HUES6 (cell line): ENCODE results near the gene INPP4B.

Source experiments
- H3K27ac ChIP-seq: 2 replicates; pipeline ENCODE4 v1.7.0; 2013; ENCODE audit warnings: low read depth, mild to moderate bottlenecking, low read length, inconsistent platforms
- H3K27me3 ChIP-seq: 2 replicates; pipeline ENCODE4 v1.6.1; 2013; ENCODE audit warnings: low read length; ENCODE audit not compliant: control insufficient read depth, insufficient read depth
- H3K36me3 ChIP-seq: 2 replicates; pipeline ENCODE4 v1.6.1; 2013; ENCODE audit warnings: low read length; ENCODE audit not compliant: control insufficient read depth, insufficient read depth
- H3K4me1 ChIP-seq: 2 replicates; pipeline ENCODE4 v1.6.1; 2013; ENCODE audit warnings: low read length; ENCODE audit not compliant: control insufficient read depth, insufficient read depth
- H3K4me3 ChIP-seq: 2 replicates; pipeline ENCODE4 v1.5.1; 2013; ENCODE audit warnings: low read depth, low read length
- H3K9ac ChIP-seq: one replicate; pipeline ENCODE4 v1.6.1; 2013; ENCODE audit warnings: mild to moderate bottlenecking, low read length
- H3K9me3 ChIP-seq: 2 replicates; pipeline ENCODE4 v1.6.1; 2013; ENCODE audit warnings: low read depth, low read length; ENCODE audit not compliant: control insufficient read depth, insufficient read depth

The INPP4B gene

GRCh38 chr4:142557239-142557801 is 288.8 kb downstream of the INPP4B start:
- Histone ChIP-seq H3K4me1 (peaks cover 3% of the 10 kb centered on the region; the same call in 1 of the 2 replicates), H3K9me3 (no peaks in the 10 kb centered on the region), H3K9ac (no peak overlapping the region), H3K27ac (no peak overlapping the region), H3K4me3 (no peak overlapping the region), H3K27me3 (no peaks in the 10 kb centered on the region), H3K36me3 (no peaks in the 10 kb centered on the region)

GRCh38 chr4:142556570-142557238 is 289.4 kb downstream of the INPP4B start:
- peaks cover 3% of the 10 kb centered on the region; the same call in 1 of the 2 replicates for H3K4me1 ChIP-seq
- H3K4me3 ChIP-seq = no peak overlapping the region
- H3K9ac ChIP-seq = no peak overlapping the region
- no peaks in the 10 kb centered on the region for H3K27me3 ChIP-seq
- H3K9me3 ChIP-seq = no peaks in the 10 kb centered on the region
- H3K27ac ChIP-seq = no peak overlapping the region
- no peaks in the 10 kb centered on the region for H3K36me3 ChIP-seq

GRCh38 chr4:142556048-142556447 is 290.1 kb downstream of the INPP4B start:
- H3K27me3 ChIP-seq = no peaks in the 10 kb centered on the region
- no peak overlapping the region for H3K9ac ChIP-seq
- no peak overlapping the region for H3K27ac ChIP-seq
- H3K4me3 ChIP-seq = no peak overlapping the region
- no peaks in the 10 kb centered on the region for H3K9me3 ChIP-seq
- peaks cover 3% of the 10 kb centered on the region; the same call in 1 of the 2 replicates for H3K4me1 ChIP-seq
- H3K36me3 ChIP-seq = no peaks in the 10 kb centered on the region

GRCh38 chr4:142554412-142554811 is 291.7 kb downstream of the INPP4B start:
- H3K36me3 ChIP-seq = no peaks in the 10 kb centered on the region
- H3K4me3 ChIP-seq = no peak overlapping the region
- H3K9me3 ChIP-seq = no peaks in the 10 kb centered on the region
- H3K27me3 ChIP-seq = no peaks in the 10 kb centered on the region
- peaks cover 15% of the 10 kb centered on the region; the same call in 1 of the 2 replicates for H3K4me1 ChIP-seq
- H3K27ac ChIP-seq = no peak overlapping the region
- H3K9ac ChIP-seq = no peak overlapping the region

- H3K9me3 ChIP-seq = no peaks in the 10 kb centered on the region
- no peak overlapping the region for H3K27ac ChIP-seq
- H3K4me1 ChIP-seq = peaks cover 12% of the 10 kb centered on the region; the same call in 1 of the 2 replicates
- H3K36me3 ChIP-seq = no peaks in the 10 kb centered on the region
- H3K4me3 ChIP-seq = no peak overlapping the region
- no peak overlapping the region for H3K9ac ChIP-seq
- no peaks in the 10 kb centered on the region for H3K27me3 ChIP-seq
Measured at GRCh38 chr4:142551517-142552305, 294.4 kb downstream of the INPP4B start.

- no peaks in the 10 kb centered on the region for H3K36me3 ChIP-seq
- H3K9ac ChIP-seq = no peak overlapping the region
Measured at GRCh38 chr4:142550965-142551364, 295.1 kb downstream of the INPP4B start.

GRCh38 chr4:142549726-142550463 is 296.2 kb downstream of the INPP4B start:
- Histone ChIP-seq H3K4me3 (no peak overlapping the region), H3K9ac (no peak overlapping the region), H3K9me3 (no peaks in the 10 kb centered on the region), H3K27me3 (no peaks in the 10 kb centered on the region), H3K36me3 (no peaks in the 10 kb centered on the region), H3K27ac (no peak overlapping the region), H3K4me1 (peaks cover 12% of the 10 kb centered on the region; the same call in 1 of the 2 replicates)

More at GRCh38 chr4:142550965-142551364, 295.1 kb downstream of the INPP4B start:
- Histone ChIP-seq H3K4me1 (peaks cover 12% of the 10 kb centered on the region; the same call in 1 of the 2 replicates), H3K9me3 (no peaks in the 10 kb centered on the region), H3K27ac (no peak overlapping the region), H3K27me3 (no peaks in the 10 kb centered on the region), H3K4me3 (no peak overlapping the region)

GRCh38 chr4:142549248-142549647 is 296.9 kb downstream of the INPP4B start:
- Histone ChIP-seq H3K9ac (no peak overlapping the region), H3K27ac (no peak overlapping the region), H3K36me3 (no peaks in the 10 kb centered on the region), H3K27me3 (no peaks in the 10 kb centered on the region), H3K4me1 (peaks cover 12% of the 10 kb centered on the region; the same call in 1 of the 2 replicates), H3K9me3 (no peaks in the 10 kb centered on the region), H3K4me3 (no peak overlapping the region)

GRCh38 chr4:142548491-142548890 is 297.6 kb downstream of the INPP4B start:
- Histone ChIP-seq H3K36me3 (no peaks in the 10 kb centered on the region), H3K27ac (no peak overlapping the region), H3K9ac (no peak overlapping the region), H3K27me3 (no peaks in the 10 kb centered on the region), H3K4me3 (no peak overlapping the region), H3K4me1 (peaks cover 12% of the 10 kb centered on the region; the same call in 1 of the 2 replicates), H3K9me3 (no peaks in the 10 kb centered on the region)

- Histone ChIP-seq H3K27me3 (no peaks in the 10 kb centered on the region), H3K4me1 (peaks cover 12% of the 10 kb centered on the region; the same call in 1 of the 2 replicates), H3K4me3 (no peak overlapping the region), H3K9ac (no peak overlapping the region), H3K36me3 (no peaks in the 10 kb centered on the region), H3K9me3 (no peaks in the 10 kb centered on the region), H3K27ac (no peak overlapping the region)
Measured at GRCh38 chr4:142547974-142548373, 298.1 kb downstream of the INPP4B start.
